WTC11 (cell line): ENCODE data around the gene TH. TPM values are rescaled to one million over a fixed set of nuclear protein-coding genes. Genes with fewer than 3 reads are reported as not detected.

ENCODE experiments used
- ATAC-seq: fragments of 200-7000 bp; cut with Tn5 transposase; 2 replicates; pipeline ENCODE4 v1.10.0; 2021; ENCODE audit warnings: mild to moderate bottlenecking, moderate library complexity
- CTCF ChIA-PET: fragments of 300-600 bp; sonication (Branson Sonifier 250); formaldehyde crosslinking; loops from one replicate; lab custom pipeline; 2021; ENCODE audit warnings: antibody characterized with exemption; lab: Charles Lee
- POLR2A ChIA-PET: fragments of 350-600 bp; sonication (Branson Sonifier 250); formaldehyde crosslinking; loops from one replicate; lab custom pipeline; 2021; ENCODE audit warnings: antibody characterized with exemption; lab: Charles Lee
- DNase-seq: peaks from one replicate; pipeline ENCODE4 v3.0.0; 2021; ENCODE audit warnings: low spot score
- H3K27ac Mint-ChIP-seq: 2 replicates; pipeline ENCODE4 v1.8.0; 2021; ENCODE audit warnings: mixed read lengths
- H3K27me3 Mint-ChIP-seq: 2 replicates; pipeline ENCODE4 v1.8.0; 2021; ENCODE audit warnings: low read depth, mild to moderate bottlenecking, moderate library complexity, mixed read lengths
- H3K36me3 Mint-ChIP-seq: 2 replicates; pipeline ENCODE4 v1.8.0; 2021; ENCODE audit warnings: mixed read lengths
- H3K4me1 Mint-ChIP-seq: 2 replicates; pipeline ENCODE4 v1.8.0; 2022; ENCODE audit warnings: mixed read lengths
- H3K4me3 Mint-ChIP-seq: 2 replicates; pipeline ENCODE4 v1.8.0; 2021; ENCODE audit warnings: mild to moderate bottlenecking, moderate library complexity, mixed read lengths
- H3K9me3 Mint-ChIP-seq: 2 replicates; pipeline ENCODE4 v1.8.0; 2021; ENCODE audit warnings: mixed read lengths
- ATF6 ChIP-seq: sonication (generic); formaldehyde crosslinking; IDR thresholded peaks from 2 replicates; pipeline ENCODE4 v1.8.1; 2023; ENCODE audit warnings: mild to moderate bottlenecking, missing genetic modification reagents
- CBFB ChIP-seq: sonication (generic); formaldehyde crosslinking; IDR thresholded peaks from 2 replicates; pipeline ENCODE4 v1.8.1; 2022; ENCODE audit warnings: mild to moderate bottlenecking, low read depth, missing genetic modification reagents
- CREM ChIP-seq: sonication (generic); formaldehyde crosslinking; IDR thresholded peaks from 2 replicates; pipeline ENCODE4 v1.8.1; 2022; ENCODE audit warnings: mild to moderate bottlenecking, missing genetic modification reagents, moderate library complexity
- E2F4 ChIP-seq: sonication (generic); formaldehyde crosslinking; IDR thresholded peaks from 2 replicates; pipeline ENCODE4 v1.8.1; 2022; ENCODE audit warnings: low read depth, mild to moderate bottlenecking, moderate library complexity, missing genetic modification reagents, borderline replicate concordance
- E2F5 ChIP-seq: sonication (generic); formaldehyde crosslinking; IDR thresholded peaks from 2 replicates; pipeline ENCODE4 v1.8.1; 2022; ENCODE audit warnings: mild to moderate bottlenecking, moderate library complexity, missing genetic modification reagents
- ERG ChIP-seq: fragments of 250-450 bp; sonication (Bioruptor Pico); IDR thresholded peaks from 2 replicates; pipeline ENCODE4 v1.8.0; 2021; ENCODE audit warnings: mild to moderate bottlenecking
- ESRRA ChIP-seq: sonication (generic); formaldehyde crosslinking; IDR thresholded peaks from 2 replicates; pipeline ENCODE4 v1.8.1; 2022; ENCODE audit warnings: mild to moderate bottlenecking, missing genetic modification reagents, borderline replicate concordance
- ETV6 ChIP-seq: sonication (generic); formaldehyde crosslinking; IDR thresholded peaks from 2 replicates; pipeline ENCODE4 v1.8.1; 2022; ENCODE audit warnings: mild to moderate bottlenecking, missing genetic modification reagents
- FOXJ3 ChIP-seq: sonication (generic); formaldehyde crosslinking; IDR thresholded peaks from 2 replicates; pipeline ENCODE4 v1.9.0; 2021; ENCODE audit warnings: missing genetic modification reagents, mild to moderate bottlenecking, borderline replicate concordance
- FOXP4 ChIP-seq: sonication (generic); formaldehyde crosslinking; IDR thresholded peaks from 2 replicates; pipeline ENCODE4 v1.8.0; 2022; ENCODE audit warnings: mild to moderate bottlenecking, missing genetic modification reagents
- OVOL2 ChIP-seq: fragments of 250-450 bp; sonication (Bioruptor Pico); IDR thresholded peaks from 2 replicates; pipeline ENCODE4 v1.9.0; 2021; ENCODE audit warnings: mild to moderate bottlenecking, borderline replicate concordance
- PREB ChIP-seq: sonication (generic); formaldehyde crosslinking; IDR thresholded peaks from 2 replicates; pipeline ENCODE4 v1.8.1; 2022; ENCODE audit warnings: mild to moderate bottlenecking, missing genetic modification reagents, moderate library complexity, borderline replicate concordance
- PRRX2 ChIP-seq: fragments of 250-450 bp; sonication (Bioruptor Pico); IDR thresholded peaks from 2 replicates; pipeline ENCODE4 v1.8.0; 2021; ENCODE audit warnings: mild to moderate bottlenecking
- RELA ChIP-seq: sonication (generic); formaldehyde crosslinking; IDR thresholded peaks from 2 replicates; pipeline ENCODE4 v1.8.1; 2022; ENCODE audit warnings: missing genetic modification reagents, mild to moderate bottlenecking, borderline replicate concordance
- SMAD4 ChIP-seq: sonication (generic); formaldehyde crosslinking; IDR thresholded peaks from 2 replicates; pipeline ENCODE4 v1.8.0; 2022; ENCODE audit warnings: mild to moderate bottlenecking, missing genetic modification reagents
- SOX15 ChIP-seq: fragments of 250-450 bp; sonication (Bioruptor Pico); IDR thresholded peaks from 2 replicates; pipeline ENCODE4 v1.9.0; 2021; ENCODE audit warnings: mild to moderate bottlenecking
- TCF7 ChIP-seq: sonication (generic); formaldehyde crosslinking; IDR thresholded peaks from 2 replicates; pipeline ENCODE4 v1.8.0; 2022; ENCODE audit warnings: mild to moderate bottlenecking, low read depth, missing genetic modification reagents, moderate library complexity
- TEAD4 ChIP-seq: sonication (generic); formaldehyde crosslinking; IDR thresholded peaks from 2 replicates; pipeline ENCODE4 v1.8.0; 2022; ENCODE audit warnings: mild to moderate bottlenecking, missing genetic modification reagents
- ZMAT4 ChIP-seq: fragments of 250-450 bp; sonication (Bioruptor Pico); IDR thresholded peaks from 2 replicates; pipeline ENCODE4 v1.9.0; 2021; ENCODE audit warnings: mild to moderate bottlenecking
- ZNF423 ChIP-seq: fragments of 250-450 bp; sonication (Bioruptor Pico); IDR thresholded peaks from 2 replicates; pipeline ENCODE4 v2.1.2; 2022; ENCODE audit warnings: mild to moderate bottlenecking, moderate library complexity
- ZNF512 ChIP-seq: sonication (generic); formaldehyde crosslinking; IDR thresholded peaks from 2 replicates; pipeline ENCODE4 v1.8.1; 2022; ENCODE audit warnings: missing genetic modification reagents, borderline replicate concordance
- total RNA-seq: library from RNA; stranded (reverse); gene quantifications from 3 replicates; pipeline ENCODE4 v1.2.3, GENCODE V29; 2021

The TH gene
- total RNA-seq, 1 experiment from 2014 or later, result not detected

- TF ChIP-seq PREB (CRISPR knock-in tag) (no peak), PRRX2 (CRISPR knock-in tag) (no peak), RELA (CRISPR knock-in tag) (no peak), ESRRA (no peak), CREM (CRISPR knock-in tag) (no peak), CBFB (CRISPR knock-in tag) (no peak), E2F5 (CRISPR knock-in tag) (no peak), ATF6 (CRISPR knock-in tag) (no peak)
- TF ChIP-seq, all 79 proteins: peak for 0
Observed at GRCh38 chr11:2209370-2209801, 37.8 kb upstream of the TH start (continued).

- peaks cover 15% of the 10 kb centered on the region; the same call in 1 of the 2 replicates for H3K27me3 Mint-ChIP-seq
- no peaks in the 10 kb centered on the region for H3K36me3 Mint-ChIP-seq
- DNase-seq (no peak), ATAC-seq (peak; percentile 64)
- ChIA-PET POLR2A (interaction anchor here (0.8 kb wide), 1 partner anchor 192 kb away, joined by 3 read pairs; the partner anchor contains the start of gene TSSC4), CTCF (interaction anchor here (0.5 to 2.1 kb wide), 8 partner anchors 11 to 777 kb away, joined by 3 to 13 read pairs (median 6); no protein-coding TSS in a partner anchor)
- H3K4me3 Mint-ChIP-seq, result no peak overlapping the region
- no peak overlapping the region for H3K27ac Mint-ChIP-seq
- H3K9me3 Mint-ChIP-seq, result no peaks in the 10 kb centered on the region
- peaks cover 10% of the 10 kb centered on the region for H3K4me1 Mint-ChIP-seq
- TF ChIP-seq ZNF512 (no peak), E2F4 (no peak), ETV6 (no peak), ZMAT4 (no peak), TCF7 (CRISPR knock-in tag) (no peak), ERG (CRISPR knock-in tag) (no peak), ESRRA (no peak), SMAD4 (no peak), FOXP4 (CRISPR knock-in tag) (no peak), FOXJ3 (CRISPR knock-in tag) (no peak), CREM (CRISPR knock-in tag) (no peak), TEAD4 (no peak), SOX15 (CRISPR knock-in tag) (no peak), OVOL2 (CRISPR knock-in tag) (no peak), ZNF423 (CRISPR knock-in tag) (no peak), CBFB (CRISPR knock-in tag) (no peak)
Observed at GRCh38 chr11:2208691-2209369, 37.2 kb upstream of the TH start.
